ENCODE data around the gene EML6.

EML6 gene

DNA sequence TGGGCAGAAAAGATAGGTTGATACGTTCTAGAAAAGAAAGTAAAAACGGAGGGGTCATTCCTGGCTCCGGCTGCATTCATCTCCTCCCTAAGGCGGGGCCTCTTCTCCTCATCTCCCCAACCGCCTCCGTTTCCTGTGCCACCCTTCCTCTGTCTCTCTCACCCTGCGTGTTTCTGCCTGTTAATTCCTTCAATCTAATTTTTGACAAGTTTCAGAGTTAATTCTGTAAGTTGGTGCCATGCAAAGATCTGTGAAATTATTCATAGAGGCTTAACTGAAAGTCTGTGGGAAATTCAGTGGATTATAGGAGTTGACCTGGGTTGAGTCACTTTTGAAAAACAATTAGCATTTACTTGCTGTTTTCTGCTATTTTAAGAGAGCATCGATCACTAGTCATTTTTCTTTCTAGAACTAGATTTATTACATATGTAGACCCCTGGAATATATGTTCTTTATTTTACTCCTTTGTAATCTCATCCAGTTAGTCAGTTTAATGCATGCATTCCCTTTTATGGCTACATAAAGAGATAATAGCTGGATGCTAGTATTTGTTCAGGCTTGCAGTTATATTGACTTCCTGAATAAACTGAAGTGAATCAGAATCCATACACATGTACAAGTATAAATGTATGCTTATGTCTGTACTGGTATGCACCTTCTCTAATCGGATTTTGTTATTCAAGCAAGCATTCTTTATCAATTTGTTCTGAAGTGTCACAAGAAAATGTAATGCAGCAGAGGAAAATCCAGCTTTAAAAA, 91.1 kb downstream of the EML6 start:
- peak overlapping the region; percentile 39 for H3K4me3 ChIP-seq (ENCODE audit: low read length)
- peak; percentile 60 for DNase-seq (ENCODE audit: low read depth)
- TF ChIP-seq, protein P1, sequence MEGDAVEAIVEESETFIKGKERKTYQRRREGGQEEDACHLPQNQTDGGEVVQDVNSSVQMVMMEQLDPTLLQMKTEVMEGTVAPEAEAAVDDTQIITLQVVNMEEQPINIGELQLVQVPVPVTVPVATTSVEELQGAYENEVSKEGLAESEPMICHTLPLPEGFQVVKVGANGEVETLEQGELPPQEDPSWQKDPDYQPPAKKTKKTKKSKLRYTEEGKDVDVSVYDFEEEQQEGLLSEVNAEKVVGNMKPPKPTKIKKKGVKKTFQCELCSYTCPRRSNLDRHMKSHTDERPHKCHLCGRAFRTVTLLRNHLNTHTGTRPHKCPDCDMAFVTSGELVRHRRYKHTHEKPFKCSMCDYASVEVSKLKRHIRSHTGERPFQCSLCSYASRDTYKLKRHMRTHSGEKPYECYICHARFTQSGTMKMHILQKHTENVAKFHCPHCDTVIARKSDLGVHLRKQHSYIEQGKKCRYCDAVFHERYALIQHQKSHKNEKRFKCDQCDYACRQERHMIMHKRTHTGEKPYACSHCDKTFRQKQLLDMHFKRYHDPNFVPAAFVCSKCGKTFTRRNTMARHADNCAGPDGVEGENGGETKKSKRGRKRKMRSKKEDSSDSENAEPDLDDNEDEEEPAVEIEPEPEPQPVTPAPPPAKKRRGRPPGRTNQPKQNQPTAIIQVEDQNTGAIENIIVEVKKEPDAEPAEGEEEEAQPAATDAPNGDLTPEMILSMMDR (conservative IDR thresholded peaks at IDR 0.05; ENCODE audit: low read depth, low read length) = no peak

GRCh38 chr2:54815148-54815539, 91.7 kb downstream of the EML6 start:
- no peak for DNase-seq (ENCODE audit: low read depth)
- no peak overlapping the region for H3K4me3 ChIP-seq (ENCODE audit: low read length)
- TF ChIP-seq, protein P1 (conservative IDR thresholded peaks at IDR 0.05; ENCODE audit: low read depth, low read length) = no peak

DNA sequence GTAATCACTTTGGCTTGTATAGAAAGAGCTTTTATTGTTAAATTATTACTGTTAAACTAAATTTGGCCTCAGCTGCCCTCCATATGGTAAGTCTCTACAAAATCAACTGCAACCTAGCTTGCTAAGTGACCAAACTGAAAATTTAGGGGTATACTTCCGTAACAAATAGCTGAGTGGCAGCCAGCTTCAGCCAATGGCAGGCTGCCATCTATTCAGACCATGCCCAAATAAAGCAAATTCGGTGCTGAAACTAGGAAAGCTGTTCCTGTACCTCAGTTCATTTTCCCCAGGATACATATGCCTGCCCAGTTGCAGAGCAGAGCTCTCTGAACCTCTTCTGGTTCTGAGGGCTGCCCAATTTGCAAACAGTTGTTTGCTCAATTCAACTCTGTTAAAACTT, 94.8 kb downstream of the EML6 start:
- DNase-seq (ENCODE audit: low read depth) = no peak
- no peak overlapping the region for H3K4me3 ChIP-seq (ENCODE audit: low read length)
- TF ChIP-seq, protein P1 (conservative IDR thresholded peaks at IDR 0.05; ENCODE audit: low read depth, low read length) = no peak

- no peak overlapping the region for H3K4me3 ChIP-seq (ENCODE audit: low read length)
- no peak for DNase-seq (ENCODE audit: low read depth)
- TF ChIP-seq, protein P1 (conservative IDR thresholded peaks at IDR 0.05; ENCODE audit: low read depth, low read length) = no peak
Measured at GRCh38 chr2:54820558-54820957, 97.1 kb downstream of the EML6 start.

DNA sequence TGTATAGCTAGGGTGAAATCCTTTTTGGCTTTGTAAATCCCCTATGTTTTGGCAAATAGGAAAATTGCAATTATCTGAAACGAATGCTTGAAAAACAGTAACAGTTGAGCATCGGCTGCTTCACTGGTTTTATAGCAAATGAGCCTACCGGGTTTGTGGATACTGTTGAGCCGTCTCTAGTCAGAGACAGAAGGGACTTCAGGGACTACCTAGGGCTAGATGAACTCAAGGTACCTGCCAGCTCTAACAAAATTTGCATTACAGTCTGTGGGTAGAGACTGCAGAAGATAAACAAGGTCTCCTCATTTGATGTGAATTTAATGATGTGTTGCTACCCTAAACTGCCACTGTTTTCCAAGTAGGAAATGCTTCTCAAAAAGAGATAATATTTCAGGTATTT, 101.1 kb downstream of the EML6 start:
- TF ChIP-seq, protein P1 (conservative IDR thresholded peaks at IDR 0.05; ENCODE audit: low read depth, low read length) = no peak
- no peak for DNase-seq (ENCODE audit: low read depth)
- H3K4me3 ChIP-seq (ENCODE audit: low read length) = no peak overlapping the region

- no peak for DNase-seq (ENCODE audit: low read depth)
- TF ChIP-seq, protein P1 (conservative IDR thresholded peaks at IDR 0.05; ENCODE audit: low read depth, low read length) = no peak
- H3K4me3 ChIP-seq (ENCODE audit: low read length) = no peak overlapping the region
Measured at GRCh38 chr2:54830546-54830945, 107.1 kb downstream of the EML6 start.

- TF ChIP-seq, protein P1 (conservative IDR thresholded peaks at IDR 0.05; ENCODE audit: low read depth, low read length) = no peak
- no peak for DNase-seq (ENCODE audit: low read depth)
- no peak overlapping the region for H3K4me3 ChIP-seq (ENCODE audit: low read length)
Measured at GRCh38 chr2:54831480-54831879, 108.0 kb downstream of the EML6 start.

Measured in retinal pigment epithelial cell (primary cell).